ENCODE data around the gene OVOL1. TPM values are rescaled to one million over a fixed set of nuclear protein-coding genes. Genes with fewer than 3 reads are reported as not detected.

Gene OVOL1
- total RNA-seq, 1 donor from 2014 or later: 0.12 TPM

DNA sequence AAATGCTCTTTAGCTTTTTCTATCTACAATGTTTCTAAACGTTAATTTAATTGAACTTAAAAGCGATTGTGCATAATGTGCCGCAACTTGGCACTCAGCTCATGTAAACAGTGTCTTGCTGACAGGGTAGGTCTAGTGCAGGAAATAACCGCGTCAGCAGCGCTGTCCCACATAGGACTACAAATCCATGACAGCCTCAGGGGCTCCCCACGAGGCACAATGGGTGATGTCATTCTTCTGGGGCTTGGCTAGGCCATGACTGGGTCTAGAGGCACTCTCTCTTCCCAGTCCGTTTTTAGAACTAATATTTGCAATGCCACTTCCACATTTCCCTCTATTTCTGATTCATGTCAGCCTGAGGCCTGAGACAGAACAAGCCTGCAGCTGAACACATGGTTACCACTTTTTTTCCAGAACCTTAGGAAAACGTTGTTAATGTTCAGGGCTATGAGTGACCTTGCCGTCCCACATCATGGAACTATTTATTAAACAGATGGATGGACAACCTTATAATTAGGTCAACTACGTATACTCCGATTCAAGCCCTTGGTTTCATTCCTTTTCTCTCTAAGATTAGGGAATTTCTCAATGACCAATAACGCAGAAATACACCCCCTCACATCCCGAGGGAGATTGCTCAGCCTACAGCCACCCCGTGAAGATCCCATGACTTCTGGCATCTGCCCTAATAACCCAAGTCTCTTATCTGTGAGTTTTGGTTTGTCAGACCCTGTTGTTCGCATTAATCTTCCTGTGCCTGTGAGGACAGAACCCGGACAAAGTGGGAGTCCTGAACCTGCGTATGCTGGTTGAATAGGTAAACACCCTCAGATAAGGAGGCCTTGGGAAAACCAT lies 27.5 kb downstream of the OVOL1 start:
- Mint-ChIP-seq H3K4me3 (ENCODE audit: unreplicated experiment) (no peak overlapping the region), H3K27ac (ENCODE audit: unreplicated experiment) (no peak overlapping the region)

DNA sequence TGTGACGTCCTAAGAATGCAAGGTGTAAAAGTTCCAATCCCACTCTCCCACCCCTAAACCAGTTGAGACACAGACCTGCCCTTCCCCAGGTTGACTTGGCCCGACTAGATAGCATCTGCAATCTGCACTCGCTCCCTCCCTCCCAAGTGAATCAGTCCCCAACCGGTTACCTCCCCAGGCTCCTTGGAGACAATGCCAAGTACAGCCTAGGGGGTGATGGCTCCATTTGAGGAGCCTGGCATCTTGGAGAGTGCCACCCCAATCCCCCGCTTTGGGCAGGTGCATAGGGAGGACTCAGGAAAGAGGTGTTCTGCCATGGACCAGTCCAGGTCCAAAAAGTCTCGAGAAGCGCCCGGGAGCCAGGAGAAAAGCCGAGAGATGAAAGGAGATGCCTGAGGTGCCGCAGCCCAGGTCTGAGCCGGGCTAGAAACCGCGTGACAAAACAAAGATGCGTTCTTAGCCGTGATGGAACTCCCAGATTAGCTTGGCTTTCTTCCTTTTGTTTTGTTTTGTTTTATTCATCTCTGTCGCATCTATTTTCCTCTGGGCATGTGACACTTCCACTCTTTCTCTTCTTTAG lies 28.2 kb downstream of the OVOL1 start:
- H3K36me3 Mint-ChIP-seq (ENCODE audit: low read depth): peaks cover 4% of the 10 kb centered on the region
- peaks cover 4% of the 10 kb centered on the region for H3K27me3 Mint-ChIP-seq (ENCODE audit: low read depth)
- H3K9me3 Mint-ChIP-seq (ENCODE audit: low read depth): no peaks in the 10 kb centered on the region
- TF ChIP-seq, protein P1, sequence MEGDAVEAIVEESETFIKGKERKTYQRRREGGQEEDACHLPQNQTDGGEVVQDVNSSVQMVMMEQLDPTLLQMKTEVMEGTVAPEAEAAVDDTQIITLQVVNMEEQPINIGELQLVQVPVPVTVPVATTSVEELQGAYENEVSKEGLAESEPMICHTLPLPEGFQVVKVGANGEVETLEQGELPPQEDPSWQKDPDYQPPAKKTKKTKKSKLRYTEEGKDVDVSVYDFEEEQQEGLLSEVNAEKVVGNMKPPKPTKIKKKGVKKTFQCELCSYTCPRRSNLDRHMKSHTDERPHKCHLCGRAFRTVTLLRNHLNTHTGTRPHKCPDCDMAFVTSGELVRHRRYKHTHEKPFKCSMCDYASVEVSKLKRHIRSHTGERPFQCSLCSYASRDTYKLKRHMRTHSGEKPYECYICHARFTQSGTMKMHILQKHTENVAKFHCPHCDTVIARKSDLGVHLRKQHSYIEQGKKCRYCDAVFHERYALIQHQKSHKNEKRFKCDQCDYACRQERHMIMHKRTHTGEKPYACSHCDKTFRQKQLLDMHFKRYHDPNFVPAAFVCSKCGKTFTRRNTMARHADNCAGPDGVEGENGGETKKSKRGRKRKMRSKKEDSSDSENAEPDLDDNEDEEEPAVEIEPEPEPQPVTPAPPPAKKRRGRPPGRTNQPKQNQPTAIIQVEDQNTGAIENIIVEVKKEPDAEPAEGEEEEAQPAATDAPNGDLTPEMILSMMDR (IDR thresholded peaks at IDR 0.05): no peak
- H3K4me1 Mint-ChIP-seq (ENCODE audit: low read depth): peaks cover 14% of the 10 kb centered on the region
- H3K27ac Mint-ChIP-seq (ENCODE audit: unreplicated experiment): no peak overlapping the region
- DNase-seq (ENCODE audit: low spot score): no peak
- H3K4me3 Mint-ChIP-seq (ENCODE audit: unreplicated experiment): no peak overlapping the region

More for the DNA sequence above, 27.5 kb downstream of the OVOL1 start:
- Mint-ChIP-seq H3K27me3 (ENCODE audit: low read depth) (peaks cover 4% of the 10 kb centered on the region), H3K9me3 (ENCODE audit: low read depth) (no peaks in the 10 kb centered on the region), H3K4me1 (ENCODE audit: low read depth) (peaks cover 14% of the 10 kb centered on the region), H3K36me3 (ENCODE audit: low read depth) (peaks cover 4% of the 10 kb centered on the region)
- TF ChIP-seq, protein P1 (IDR thresholded peaks at IDR 0.05): no peak
- no peak for DNase-seq (ENCODE audit: low spot score)

DNA sequence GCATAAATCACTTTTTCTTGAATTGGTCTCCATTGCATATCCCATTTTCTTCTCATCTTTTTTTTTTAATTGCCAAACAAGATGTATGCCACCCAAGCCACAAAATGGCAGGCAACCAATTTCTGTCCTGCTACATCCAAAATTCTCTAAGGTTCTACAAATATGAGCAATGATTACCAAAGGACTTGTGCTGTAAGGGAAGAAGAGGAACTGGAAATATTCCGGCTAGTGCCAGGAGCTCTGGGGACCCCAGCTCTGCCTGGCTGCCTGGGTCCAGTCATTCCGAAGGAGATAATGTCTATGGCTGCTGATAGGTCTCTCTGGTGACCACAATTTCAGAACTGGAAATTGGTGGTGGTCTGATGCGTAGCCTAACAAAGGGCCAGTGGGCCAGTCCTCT lies 29.8 kb downstream of the OVOL1 start:
- no peak for DNase-seq (ENCODE audit: low spot score)
- H3K36me3 Mint-ChIP-seq (ENCODE audit: low read depth): peaks cover 2% of the 10 kb centered on the region
- no peaks in the 10 kb centered on the region for H3K27me3 Mint-ChIP-seq (ENCODE audit: low read depth)
- H3K4me3 Mint-ChIP-seq (ENCODE audit: unreplicated experiment): no peak overlapping the region
- TF ChIP-seq, protein P1 (IDR thresholded peaks at IDR 0.05): no peak
- H3K9me3 Mint-ChIP-seq (ENCODE audit: low read depth): no peaks in the 10 kb centered on the region
- no peak overlapping the region for H3K27ac Mint-ChIP-seq (ENCODE audit: unreplicated experiment)
- peaks cover 14% of the 10 kb centered on the region for H3K4me1 Mint-ChIP-seq (ENCODE audit: low read depth)

GRCh38 chr11:65817312-65817834 lies 30.5 kb downstream of the OVOL1 start:
- peaks cover 2% of the 10 kb centered on the region for H3K36me3 Mint-ChIP-seq (ENCODE audit: low read depth)
- no peaks in the 10 kb centered on the region for H3K27me3 Mint-ChIP-seq (ENCODE audit: low read depth)
- peak overlapping the region; percentile 81 for H3K4me3 Mint-ChIP-seq (ENCODE audit: unreplicated experiment)
- DNase-seq (ENCODE audit: low spot score): no peak
- no peaks in the 10 kb centered on the region for H3K9me3 Mint-ChIP-seq (ENCODE audit: low read depth)
- TF ChIP-seq, protein P1 (IDR thresholded peaks at IDR 0.05): no peak
- H3K4me1 Mint-ChIP-seq (ENCODE audit: low read depth): peaks cover 14% of the 10 kb centered on the region
- H3K27ac Mint-ChIP-seq (ENCODE audit: unreplicated experiment): peak overlapping the region; percentile 83

DNA sequence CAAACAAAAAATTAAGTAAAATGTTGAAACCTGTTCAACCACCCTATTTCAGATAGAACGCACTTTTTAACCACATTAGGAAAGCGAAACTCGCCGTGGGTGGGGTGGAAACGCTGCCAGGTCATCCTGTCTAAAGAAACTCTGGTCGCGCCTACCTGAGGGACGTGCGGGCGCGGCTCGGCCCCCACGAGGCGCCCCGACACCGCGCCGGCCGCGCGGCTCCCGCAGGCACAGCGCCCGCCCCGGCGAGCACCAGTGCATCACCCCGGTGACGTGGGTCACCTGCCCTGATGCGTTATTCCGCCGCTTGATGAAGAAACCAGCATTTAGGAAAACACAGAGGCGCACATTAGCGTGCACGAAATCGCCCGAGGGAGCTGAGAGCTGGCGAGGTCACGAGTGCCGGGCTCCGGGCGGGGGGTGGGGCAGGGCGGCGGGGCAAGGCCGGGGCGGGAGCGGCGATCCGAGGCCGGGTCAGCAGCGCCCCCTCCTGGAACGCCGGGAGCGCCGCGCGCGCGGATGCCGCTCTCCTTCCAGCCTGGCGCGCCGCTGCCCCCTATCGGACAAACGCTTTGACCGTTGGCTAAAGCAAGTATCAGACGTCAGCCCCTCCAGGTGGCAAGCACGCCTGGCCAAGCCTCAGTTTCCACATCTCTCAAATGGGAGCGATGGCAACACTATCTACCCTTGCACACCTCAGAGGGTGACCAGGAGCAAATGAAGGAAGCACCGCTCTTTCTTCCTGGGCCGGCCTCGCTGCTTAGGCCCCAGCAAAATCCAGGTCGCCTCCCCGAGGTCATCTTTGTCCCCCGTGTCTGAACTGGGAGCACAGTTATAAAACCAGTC lies 31.2 kb downstream of the OVOL1 start:
- Mint-ChIP-seq H3K4me3 (ENCODE audit: unreplicated experiment) (peak overlapping the region; percentile 81), H3K27me3 (ENCODE audit: low read depth) (no peaks in the 10 kb centered on the region), H3K9me3 (ENCODE audit: low read depth) (no peaks in the 10 kb centered on the region), H3K27ac (ENCODE audit: unreplicated experiment) (peak overlapping the region; percentile 83), H3K36me3 (ENCODE audit: low read depth) (peaks cover 2% of the 10 kb centered on the region), H3K4me1 (ENCODE audit: low read depth) (peaks cover 14% of the 10 kb centered on the region)
- TF ChIP-seq, protein P1 (IDR thresholded peaks at IDR 0.05): peak; percentile 100
- DNase-seq (ENCODE audit: low spot score): no peak
